ENCODE data around the gene ARSJ.

GRCh38 chr4:113904877-113905276 is 74.6 kb downstream of the ARSJ start:
- TF ChIP-seq CTCF (IDR thresholded peaks at IDR 0.05), result no peak
- no peak for TF ChIP-seq POLR2A (IDR thresholded peaks at IDR 0.05)

Data from uterus (tissue), 2 donors.